Effector memory CD4-positive, alpha-beta T cell (primary cell): ENCODE data around the gene AGTPBP1.

Experiments
- DNase-seq, 3 donors: peaks; one replicate each; pipeline ENCODE4 v3.0.0-alpha.2; 2020
- H3K27ac ChIP-seq: 2 replicates; pipeline ENCODE4 v1.7.0; 2013; ENCODE audit warnings: mild to moderate bottlenecking, low read length, moderate library complexity; ENCODE audit not compliant: insufficient read depth, poor library complexity, severe bottlenecking
- H3K27me3 ChIP-seq: replicated peaks from 2 replicates; pipeline ENCODE4 v1.7.0; 2013; ENCODE audit warnings: mild to moderate bottlenecking, low read length; ENCODE audit not compliant: insufficient read depth, control insufficient read depth, poor library complexity, severe bottlenecking
- H3K36me3 ChIP-seq: 2 replicates; pipeline ENCODE4 v1.7.0; 2013; ENCODE audit warnings: mild to moderate bottlenecking, low read length, moderate library complexity; ENCODE audit not compliant: control insufficient read depth, insufficient read depth
- H3K4me1 ChIP-seq: 2 replicates; pipeline ENCODE4 v1.7.0; 2013; ENCODE audit warnings: low read length, mild to moderate bottlenecking; ENCODE audit not compliant: control insufficient read depth, insufficient read depth, poor library complexity, severe bottlenecking
- H3K4me3 ChIP-seq: 2 replicates; pipeline ENCODE4 v1.7.0; 2013; ENCODE audit warnings: low read length, low read depth, mild to moderate bottlenecking; ENCODE audit not compliant: insufficient read depth, poor library complexity, severe bottlenecking
- H3K9me3 ChIP-seq: 2 replicates; pipeline ENCODE4 v1.7.0; 2013; ENCODE audit warnings: mild to moderate bottlenecking, low read length, moderate library complexity; ENCODE audit not compliant: control insufficient read depth

Gene AGTPBP1

GRCh38 chr9:85702191-85702590, 39.6 kb downstream of the AGTPBP1 start:
- Histone ChIP-seq H3K4me1 (no peaks in the 10 kb centered on the region), H3K27ac (no peak overlapping the region), H3K4me3 (no peak overlapping the region), H3K27me3 (no peaks in the 10 kb centered on the region), H3K36me3 (no peaks in the 10 kb centered on the region), H3K9me3 (no peaks in the 10 kb centered on the region)
- no peak for DNase-seq

GRCh38 chr9:85700330-85700729, 41.4 kb downstream of the AGTPBP1 start:
- Histone ChIP-seq H3K9me3 (no peaks in the 10 kb centered on the region), H3K27ac (no peak overlapping the region), H3K4me3 (no peak overlapping the region), H3K27me3 (no peaks in the 10 kb centered on the region), H3K36me3 (no peaks in the 10 kb centered on the region), H3K4me1 (no peaks in the 10 kb centered on the region)
- DNase-seq = no peak

- no peaks in the 10 kb centered on the region for H3K4me1 ChIP-seq
- H3K27me3 ChIP-seq = no peaks in the 10 kb centered on the region
- peaks cover 9% of the 10 kb centered on the region for H3K36me3 ChIP-seq
- no peak for DNase-seq
- no peak overlapping the region for H3K27ac ChIP-seq
- H3K9me3 ChIP-seq = no peaks in the 10 kb centered on the region
- H3K4me3 ChIP-seq = no peak overlapping the region
Observed at GRCh38 chr9:85688361-85688760, 53.4 kb downstream of the AGTPBP1 start.

GRCh38 chr9:85685081-85685480, 56.7 kb downstream of the AGTPBP1 start:
- H3K27ac ChIP-seq = no peak overlapping the region
- H3K9me3 ChIP-seq = no peaks in the 10 kb centered on the region
- no peak for DNase-seq
- no peak overlapping the region for H3K4me3 ChIP-seq
- H3K4me1 ChIP-seq = no peaks in the 10 kb centered on the region
- peaks cover 6% of the 10 kb centered on the region for H3K36me3 ChIP-seq
- H3K27me3 ChIP-seq = no peaks in the 10 kb centered on the region

GRCh38 chr9:85676790-85677189, 65.0 kb downstream of the AGTPBP1 start:
- no peaks in the 10 kb centered on the region for H3K9me3 ChIP-seq
- H3K4me1 ChIP-seq = no peaks in the 10 kb centered on the region
- peaks cover 4% of the 10 kb centered on the region for H3K36me3 ChIP-seq
- H3K27ac ChIP-seq = no peak overlapping the region
- H3K27me3 ChIP-seq = no peaks in the 10 kb centered on the region
- no peak overlapping the region for H3K4me3 ChIP-seq
- DNase-seq = no peak

GRCh38 chr9:85667374-85667773, 74.4 kb downstream of the AGTPBP1 start:
- no peak overlapping the region for H3K27ac ChIP-seq
- H3K4me3 ChIP-seq = no peak overlapping the region
- DNase-seq = no peak
- no peaks in the 10 kb centered on the region for H3K27me3 ChIP-seq
- H3K36me3 ChIP-seq = peaks cover 9% of the 10 kb centered on the region
- no peaks in the 10 kb centered on the region for H3K9me3 ChIP-seq
- H3K4me1 ChIP-seq = no peaks in the 10 kb centered on the region

- DNase-seq = no peak
- Histone ChIP-seq H3K4me1 (no peaks in the 10 kb centered on the region), H3K36me3 (peaks cover 5% of the 10 kb centered on the region), H3K27me3 (no peaks in the 10 kb centered on the region), H3K4me3 (no peak overlapping the region), H3K9me3 (no peaks in the 10 kb centered on the region), H3K27ac (no peak overlapping the region)
Observed at GRCh38 chr9:85666086-85666485, 75.7 kb downstream of the AGTPBP1 start.

GRCh38 chr9:85662573-85662972, 79.2 kb downstream of the AGTPBP1 start:
- no peak for DNase-seq
- Histone ChIP-seq H3K36me3 (peaks cover 5% of the 10 kb centered on the region), H3K4me3 (no peak overlapping the region), H3K27ac (no peak overlapping the region), H3K27me3 (no peaks in the 10 kb centered on the region), H3K4me1 (no peaks in the 10 kb centered on the region), H3K9me3 (no peaks in the 10 kb centered on the region)

- Histone ChIP-seq H3K9me3 (no peaks in the 10 kb centered on the region), H3K4me1 (no peaks in the 10 kb centered on the region), H3K4me3 (no peak overlapping the region), H3K27ac (no peak overlapping the region), H3K36me3 (peaks cover 5% of the 10 kb centered on the region), H3K27me3 (no peaks in the 10 kb centered on the region)
- no peak for DNase-seq
Observed at GRCh38 chr9:85658716-85659115, 83.0 kb downstream of the AGTPBP1 start.

GRCh38 chr9:85653153-85653552, 88.6 kb downstream of the AGTPBP1 start:
- Histone ChIP-seq H3K36me3 (peaks cover 5% of the 10 kb centered on the region), H3K27ac (no peak overlapping the region), H3K4me1 (no peaks in the 10 kb centered on the region), H3K4me3 (no peak overlapping the region), H3K9me3 (no peaks in the 10 kb centered on the region), H3K27me3 (no peaks in the 10 kb centered on the region)
- no peak for DNase-seq

- DNase-seq = no peak
- no peaks in the 10 kb centered on the region for H3K9me3 ChIP-seq
- no peaks in the 10 kb centered on the region for H3K27me3 ChIP-seq
- H3K36me3 ChIP-seq = peaks cover 3% of the 10 kb centered on the region
- no peaks in the 10 kb centered on the region for H3K4me1 ChIP-seq
- H3K4me3 ChIP-seq = no peak overlapping the region
- H3K27ac ChIP-seq = no peak overlapping the region
Observed at GRCh38 chr9:85647571-85647970, 94.2 kb downstream of the AGTPBP1 start.
